Measurements from ENCODE around the gene LHFPL2.

- TF ChIP-seq CTCF (conservative IDR thresholded peaks at IDR 0.05; ENCODE audit: low read depth, low read length) (no peak), RAD21 (IDR thresholded peaks at IDR 0.05; ENCODE audit: low read length) (no peak), RFX5 (IDR thresholded peaks at IDR 0.05; ENCODE audit: low read depth, low read length) (no peak), BHLHE40 (IDR thresholded peaks at IDR 0.05; ENCODE audit: low read depth, low read length) (no peak)
- TF ChIP-seq, protein P1, sequence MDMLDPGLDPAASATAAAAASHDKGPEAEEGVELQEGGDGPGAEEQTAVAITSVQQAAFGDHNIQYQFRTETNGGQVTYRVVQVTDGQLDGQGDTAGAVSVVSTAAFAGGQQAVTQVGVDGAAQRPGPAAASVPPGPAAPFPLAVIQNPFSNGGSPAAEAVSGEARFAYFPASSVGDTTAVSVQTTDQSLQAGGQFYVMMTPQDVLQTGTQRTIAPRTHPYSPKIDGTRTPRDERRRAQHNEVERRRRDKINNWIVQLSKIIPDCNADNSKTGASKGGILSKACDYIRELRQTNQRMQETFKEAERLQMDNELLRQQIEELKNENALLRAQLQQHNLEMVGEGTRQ (IDR thresholded peaks at IDR 0.05; ENCODE audit: low read depth, low read length): no peak
These were observed 110.2 kb downstream of the LHFPL2 start for GRCh38 chr5:78538240-78538850.

All from IMR-90 (cell line).